Memory B cell (primary cell): ENCODE results near the gene XRCC3.
A peak's percentile ranks its signal among the peaks of the same experiment; 100 is the strongest.

ENCODE experiments used
- ATAC-seq: fragments of 150-1000 bp; cut with Tn5 transposase; 2 replicates; pipeline ENCODE4 v1.10.0; 2021; ENCODE audit warnings: low read depth, mild to moderate bottlenecking, moderate library complexity
- DNase-seq, 2 donors: peaks; one replicate each; pipeline ENCODE4 v3.0.0; 2022; ENCODE audit warnings: low spot score in 2 of 2
- H3K27ac Mint-ChIP-seq: one replicate; pipeline ENCODE4 v1.8.0; 2022; ENCODE audit warnings: mild to moderate bottlenecking, moderate library complexity, mixed read lengths
- H3K27me3 Mint-ChIP-seq: one replicate; pipeline ENCODE4 v1.8.0; 2022; ENCODE audit warnings: mixed read lengths
- H3K36me3 Mint-ChIP-seq: one replicate; pipeline ENCODE4 v1.8.0; 2022; ENCODE audit warnings: mild to moderate bottlenecking, mixed read lengths
- H3K4me1 Mint-ChIP-seq: one replicate; pipeline ENCODE4 v1.8.0; 2022; ENCODE audit warnings: mixed read lengths
- H3K4me3 Mint-ChIP-seq: one replicate; pipeline ENCODE4 v1.8.0; 2022; ENCODE audit warnings: mild to moderate bottlenecking, moderate library complexity, mixed read lengths
- H3K9me3 Mint-ChIP-seq: one replicate; pipeline ENCODE4 v1.8.0; 2022; ENCODE audit warnings: mixed read lengths

Gene XRCC3

DNA sequence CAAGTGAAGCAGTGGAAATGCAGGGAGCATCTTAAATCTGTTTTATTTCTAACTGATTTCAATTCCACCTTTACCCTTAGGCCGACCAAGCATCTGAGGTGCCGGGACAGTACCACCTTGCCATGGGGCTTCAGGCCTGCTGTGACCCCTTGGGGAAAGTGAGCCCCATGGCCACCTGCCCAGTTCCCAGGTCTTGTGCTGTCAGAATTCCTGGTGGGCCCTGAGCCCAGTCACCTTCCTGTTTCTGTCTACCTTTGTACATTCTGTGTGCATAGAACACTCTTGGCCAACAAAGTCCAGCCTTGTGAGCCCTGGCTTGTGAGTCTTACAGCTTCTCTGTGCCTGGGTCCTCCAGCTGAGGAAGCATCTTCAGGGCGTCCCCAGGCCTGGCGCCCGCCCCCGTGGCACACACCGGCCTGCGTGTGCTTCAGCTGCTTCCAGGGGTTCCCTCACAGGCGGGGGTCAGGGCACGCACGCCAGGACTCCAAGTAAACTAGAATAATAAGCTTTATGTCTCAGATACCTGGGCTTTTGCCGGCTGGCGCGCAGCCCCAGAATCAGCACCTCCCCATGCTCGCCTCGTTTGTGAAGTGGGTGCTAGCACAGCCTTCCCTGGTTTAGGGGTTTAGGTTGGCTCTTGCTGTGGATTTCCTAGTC lies 10.6 kb upstream of the XRCC3 start:
- DNase-seq: no peak
- no peak for ATAC-seq
- H3K27ac Mint-ChIP-seq: no peak overlapping the region
- no peak overlapping the region for H3K4me3 Mint-ChIP-seq
- H3K27me3 Mint-ChIP-seq: no peaks in the 10 kb centered on the region
- H3K9me3 Mint-ChIP-seq: no peaks in the 10 kb centered on the region
- H3K4me1 Mint-ChIP-seq: no peaks in the 10 kb centered on the region
- peaks cover 10% of the 10 kb centered on the region for H3K36me3 Mint-ChIP-seq

DNA sequence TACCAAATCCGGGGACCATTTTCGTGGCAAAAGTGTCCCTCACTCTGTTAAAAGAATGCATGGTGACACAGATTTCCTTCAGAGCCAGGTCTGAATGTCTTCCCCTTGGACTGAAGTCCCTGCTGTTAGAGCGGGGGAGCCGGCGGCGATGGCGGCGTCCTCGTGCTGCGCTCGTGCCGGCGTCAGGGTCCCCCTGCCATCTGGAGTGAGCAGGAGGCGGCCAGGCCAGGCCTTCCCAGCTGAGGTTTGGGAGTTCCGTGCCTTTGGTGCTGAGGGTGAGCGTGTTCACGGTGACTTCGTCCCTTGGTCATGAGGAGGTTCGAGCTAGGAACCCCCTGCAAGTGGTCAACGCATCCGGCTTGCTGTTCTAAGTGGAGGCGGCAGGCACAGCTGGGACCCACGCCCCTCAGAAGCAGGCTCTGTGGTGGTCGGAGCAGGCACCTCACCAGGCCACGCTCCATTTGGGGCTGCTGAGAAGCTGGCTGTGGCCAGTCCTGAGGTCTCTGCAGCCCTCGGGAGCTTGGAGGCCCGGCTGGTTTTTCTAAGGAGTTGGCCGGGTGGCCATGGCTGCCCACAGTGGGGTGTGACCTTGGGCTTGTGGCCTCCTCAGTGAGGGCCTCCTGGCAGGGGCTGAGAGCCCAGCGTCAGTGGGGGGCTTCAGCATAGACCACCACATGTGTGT lies 9.9 kb upstream of the XRCC3 start:
- no peak overlapping the region for H3K27ac Mint-ChIP-seq
- no peak for ATAC-seq
- no peak for DNase-seq
- peaks cover under 1% of the 10 kb centered on the region for H3K4me1 Mint-ChIP-seq
- no peak overlapping the region for H3K4me3 Mint-ChIP-seq
- no peaks in the 10 kb centered on the region for H3K9me3 Mint-ChIP-seq
- H3K36me3 Mint-ChIP-seq: peaks cover 10% of the 10 kb centered on the region
- H3K27me3 Mint-ChIP-seq: no peaks in the 10 kb centered on the region

DNA sequence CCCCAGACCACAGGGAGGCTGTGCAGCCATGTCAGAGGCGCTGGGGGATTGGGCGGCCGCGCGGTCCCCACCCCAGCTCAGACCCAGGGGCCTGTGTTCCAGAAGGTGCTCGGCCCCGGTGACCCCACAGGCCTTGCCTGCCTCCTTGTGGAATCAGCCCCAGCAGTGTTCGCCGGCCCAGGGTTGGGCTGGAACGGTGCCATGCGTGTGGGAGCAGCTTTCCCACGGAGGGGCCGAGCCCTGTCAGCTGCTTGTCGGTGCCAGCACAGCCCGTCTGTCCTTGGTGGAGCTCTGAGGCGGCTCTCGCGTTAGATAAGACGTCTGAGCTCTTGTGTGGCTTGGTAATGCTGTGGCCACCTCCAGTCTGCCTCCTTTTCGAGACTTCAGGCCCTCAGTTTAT lies 8.9 kb upstream of the XRCC3 start:
- Mint-ChIP-seq H3K27ac (no peak overlapping the region), H3K4me3 (no peak overlapping the region), H3K36me3 (peaks cover 4% of the 10 kb centered on the region), H3K27me3 (no peaks in the 10 kb centered on the region), H3K4me1 (peaks cover 3% of the 10 kb centered on the region), H3K9me3 (no peaks in the 10 kb centered on the region)
- DNase-seq: no peak
- ATAC-seq: no peak

DNA sequence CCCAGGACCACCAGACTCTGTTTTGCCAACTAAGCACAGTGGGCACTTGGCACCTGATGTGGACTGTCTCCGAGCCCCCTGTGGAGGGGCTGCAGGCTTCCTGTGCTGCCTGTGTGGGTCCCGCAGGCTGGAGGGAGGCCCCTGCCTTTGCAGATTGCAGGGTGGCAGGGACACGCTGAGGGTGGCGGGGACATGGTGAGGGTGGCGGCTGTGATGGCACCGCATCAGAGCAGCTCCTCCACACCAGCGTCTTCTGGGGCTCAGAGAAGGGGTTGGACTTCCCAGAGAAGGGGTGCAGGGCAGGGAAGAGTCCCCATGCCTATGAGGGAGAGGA lies 8.5 kb upstream of the XRCC3 start:
- ATAC-seq (no peak), DNase-seq (no peak)
- H3K9me3 Mint-ChIP-seq: no peaks in the 10 kb centered on the region
- no peak overlapping the region for H3K27ac Mint-ChIP-seq
- no peak overlapping the region for H3K4me3 Mint-ChIP-seq
- peaks cover 5% of the 10 kb centered on the region for H3K4me1 Mint-ChIP-seq
- peaks cover under 1% of the 10 kb centered on the region for H3K36me3 Mint-ChIP-seq
- no peaks in the 10 kb centered on the region for H3K27me3 Mint-ChIP-seq

DNA sequence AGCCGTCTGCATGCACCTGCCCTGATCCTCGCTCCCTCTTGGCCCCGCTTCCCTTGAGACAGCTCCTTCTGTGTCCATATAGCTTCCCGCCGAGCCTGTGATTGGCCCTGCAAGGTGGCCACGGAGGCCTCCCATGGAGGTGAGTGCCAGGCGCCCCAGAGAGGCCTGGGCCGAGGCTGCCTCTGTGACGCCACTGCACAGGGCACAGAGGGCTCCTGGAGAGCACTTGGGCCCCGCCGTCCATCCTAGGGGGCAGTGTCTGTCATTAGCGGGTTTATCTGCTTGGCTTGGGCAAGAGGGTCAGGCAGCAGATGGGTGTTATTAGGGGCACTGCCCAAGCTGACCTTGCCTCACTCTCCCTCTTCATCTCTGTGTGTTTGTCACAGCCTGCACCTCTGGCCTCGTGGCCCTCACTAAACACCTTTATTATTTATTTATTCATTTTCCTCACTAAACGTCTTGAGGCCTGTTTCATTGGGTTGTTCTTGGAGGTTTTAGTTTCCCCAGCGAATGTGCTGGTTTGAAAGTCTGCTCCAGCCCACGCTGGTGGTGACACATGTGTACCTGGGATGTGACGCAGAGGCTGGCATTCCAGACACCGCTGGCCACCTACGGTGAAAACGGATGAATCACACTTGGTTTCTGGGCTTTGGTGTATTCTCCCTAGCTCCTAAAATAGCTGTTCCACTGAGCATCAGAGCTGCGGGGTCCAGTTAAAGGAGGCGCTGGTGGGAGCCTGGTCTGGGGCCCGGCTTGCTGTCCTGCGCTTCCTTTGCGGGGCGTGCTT lies 6.3 kb upstream of the XRCC3 start:
- Mint-ChIP-seq H3K36me3 (no peaks in the 10 kb centered on the region), H3K27me3 (no peaks in the 10 kb centered on the region), H3K4me1 (peaks cover 18% of the 10 kb centered on the region), H3K27ac (no peak overlapping the region), H3K9me3 (no peaks in the 10 kb centered on the region), H3K4me3 (no peak overlapping the region)
- DNase-seq (no peak), ATAC-seq (no peak)

DNA sequence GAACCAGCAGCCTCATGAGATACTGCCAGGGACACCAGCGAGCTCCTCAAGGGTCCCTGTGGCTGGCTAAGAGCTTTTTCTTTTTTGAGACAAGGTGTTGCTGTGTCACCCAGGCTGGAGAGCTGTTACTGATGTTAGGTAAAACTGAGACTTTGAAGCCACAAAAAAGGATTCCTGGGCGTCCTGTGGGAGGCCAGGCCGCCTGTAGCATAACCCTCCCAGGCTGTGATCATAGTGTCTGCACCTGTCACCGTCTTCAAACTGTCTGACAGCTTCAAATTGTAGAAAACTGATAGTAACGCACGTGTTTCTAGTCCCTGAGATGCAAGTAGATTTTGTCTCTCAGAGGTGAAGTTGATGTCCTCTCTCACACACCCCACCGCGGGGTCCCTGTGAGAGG lies 4.5 kb upstream of the XRCC3 start:
- ATAC-seq: no peak
- Mint-ChIP-seq H3K4me3 (no peak overlapping the region), H3K9me3 (no peaks in the 10 kb centered on the region), H3K36me3 (no peaks in the 10 kb centered on the region), H3K27me3 (no peaks in the 10 kb centered on the region), H3K27ac (no peak overlapping the region), H3K4me1 (peaks cover 21% of the 10 kb centered on the region)
- no peak for DNase-seq

DNA sequence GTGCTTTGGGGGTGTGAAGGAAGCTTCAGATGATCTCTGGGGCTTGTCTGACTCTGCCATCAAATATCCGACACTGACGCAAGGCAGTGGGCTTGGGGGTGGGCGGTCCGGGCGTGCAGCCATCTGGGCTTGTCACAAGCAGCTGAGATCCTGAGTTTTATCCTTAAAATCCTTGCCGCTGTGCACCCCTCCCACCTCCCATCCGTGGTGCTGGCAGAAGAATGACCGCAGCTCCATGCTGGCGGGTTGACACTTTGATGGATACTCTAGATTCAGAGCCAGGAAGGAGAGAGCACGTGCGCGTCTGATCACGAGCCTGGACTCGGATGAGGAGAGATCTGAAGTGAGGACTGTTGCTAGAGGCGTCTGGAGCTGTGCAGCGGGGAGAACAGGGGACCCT lies 3.3 kb upstream of the XRCC3 start:
- Mint-ChIP-seq H3K36me3 (no peaks in the 10 kb centered on the region), H3K4me1 (peaks cover 24% of the 10 kb centered on the region), H3K9me3 (no peaks in the 10 kb centered on the region), H3K4me3 (no peak overlapping the region), H3K27ac (no peak overlapping the region), H3K27me3 (no peaks in the 10 kb centered on the region)
- ATAC-seq (no peak), DNase-seq (no peak)

DNA sequence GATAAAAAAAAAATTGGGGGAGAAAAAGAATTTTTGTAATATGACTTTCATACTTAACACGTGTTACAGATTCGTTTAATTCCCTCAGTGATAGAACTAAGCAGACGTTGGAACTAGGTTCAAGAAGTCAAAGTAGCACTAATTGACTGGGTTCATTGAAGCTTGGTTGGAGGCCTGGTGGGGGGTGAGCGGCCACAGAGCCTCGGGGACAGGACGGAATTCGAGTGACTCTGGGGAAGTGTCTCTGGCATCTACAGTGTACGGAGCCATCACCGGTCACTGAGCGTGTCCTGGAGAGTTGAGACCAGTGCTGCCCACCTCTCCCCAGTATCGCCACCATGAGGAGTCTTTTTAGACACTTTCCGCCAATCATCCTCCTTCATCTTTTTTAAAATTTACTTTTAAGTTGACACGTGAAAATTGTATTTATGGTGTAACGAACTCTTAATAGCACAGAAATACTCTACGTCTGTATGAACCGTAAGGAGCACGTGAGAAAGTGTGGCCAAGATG lies 1.7 kb upstream of the XRCC3 start:
- no peaks in the 10 kb centered on the region for H3K27me3 Mint-ChIP-seq
- H3K4me3 Mint-ChIP-seq: peak overlapping the region; percentile 82
- no peaks in the 10 kb centered on the region for H3K9me3 Mint-ChIP-seq
- DNase-seq (no peak), ATAC-seq (no peak)
- peaks cover 24% of the 10 kb centered on the region for H3K4me1 Mint-ChIP-seq
- H3K36me3 Mint-ChIP-seq: no peaks in the 10 kb centered on the region
- H3K27ac Mint-ChIP-seq: no peak overlapping the region

DNA sequence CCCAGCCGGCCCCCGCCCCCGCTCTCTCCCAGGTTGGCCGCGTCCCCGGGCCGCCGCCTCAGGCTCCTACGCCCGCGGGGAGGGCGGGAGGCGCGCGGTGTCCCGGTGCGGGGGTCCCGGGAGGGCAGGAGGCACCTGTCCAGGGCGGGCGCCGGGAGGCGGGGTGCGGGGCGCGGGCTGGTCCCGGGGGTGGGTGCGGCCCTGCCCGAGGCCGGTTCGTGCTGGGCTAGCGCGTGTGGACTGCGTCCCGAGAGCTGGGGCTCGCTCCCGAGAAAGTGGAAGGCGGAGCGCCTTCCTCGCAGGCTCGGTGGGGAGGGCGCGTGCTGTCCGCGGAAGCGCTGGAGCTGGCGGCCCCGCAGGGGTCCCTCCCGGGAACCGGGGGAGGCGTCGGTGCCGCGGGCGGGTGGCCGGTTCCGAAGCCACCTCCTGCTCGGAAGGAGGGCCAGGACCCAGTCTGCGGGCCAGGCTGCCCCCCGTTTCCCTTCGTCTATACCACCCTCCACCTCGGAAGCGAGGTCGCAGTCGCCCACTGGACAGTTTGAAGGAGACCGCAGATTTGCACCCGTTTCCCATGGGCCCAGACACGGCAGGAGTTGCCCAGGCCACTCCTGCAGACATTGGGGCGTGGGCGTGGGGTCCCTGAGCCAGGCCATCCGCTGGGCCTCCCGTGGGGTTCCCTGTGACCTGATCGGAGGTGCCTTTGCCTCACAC lies 995 bp upstream of the XRCC3 start:
- Mint-ChIP-seq H3K4me3 (peak overlapping the region; percentile 82), H3K9me3 (no peaks in the 10 kb centered on the region), H3K36me3 (no peaks in the 10 kb centered on the region), H3K27ac (no peak overlapping the region), H3K27me3 (no peaks in the 10 kb centered on the region), H3K4me1 (peaks cover 26% of the 10 kb centered on the region)
- DNase-seq: peak in 1 of 2 donors; percentile 31
- ATAC-seq: no peak

DNA sequence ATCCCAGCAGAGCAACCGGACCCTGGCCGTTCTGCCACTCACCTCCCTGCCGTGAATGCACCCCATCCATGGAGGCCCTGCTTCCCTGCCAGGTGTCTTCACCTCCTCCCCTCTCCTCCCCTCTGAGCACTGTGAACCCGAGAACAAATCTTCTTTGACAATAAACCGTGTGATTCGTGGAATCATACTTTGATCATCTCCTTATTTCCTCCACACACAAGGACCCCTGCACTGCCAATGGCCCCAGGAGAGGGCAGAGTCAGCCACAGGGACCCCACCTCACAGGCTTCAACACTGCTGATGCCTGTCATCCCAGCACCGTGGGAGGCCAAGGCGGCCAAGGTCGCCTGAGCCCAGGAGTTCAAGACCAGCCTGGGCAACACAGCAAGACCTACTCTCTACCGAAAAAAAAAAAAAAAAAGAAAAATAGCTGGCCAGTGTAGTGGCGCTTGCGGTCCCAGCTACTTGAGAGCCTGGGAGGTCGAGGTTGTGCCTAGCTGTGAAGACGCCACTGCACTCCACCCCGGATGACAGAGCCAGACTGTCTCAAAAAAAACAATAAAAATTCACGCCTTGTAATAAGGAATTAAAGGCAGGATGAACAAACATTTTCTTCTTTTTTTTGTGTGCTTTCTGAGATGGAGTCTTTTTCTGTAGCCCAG lies 1.1 kb downstream of the XRCC3 start:
- H3K9me3 Mint-ChIP-seq: no peaks in the 10 kb centered on the region
- no peak overlapping the region for H3K27ac Mint-ChIP-seq
- no peak for ATAC-seq
- no peaks in the 10 kb centered on the region for H3K36me3 Mint-ChIP-seq
- no peak for DNase-seq
- H3K27me3 Mint-ChIP-seq: no peaks in the 10 kb centered on the region
- H3K4me1 Mint-ChIP-seq: peaks cover 23% of the 10 kb centered on the region
- H3K4me3 Mint-ChIP-seq: peak overlapping the region; percentile 98

DNA sequence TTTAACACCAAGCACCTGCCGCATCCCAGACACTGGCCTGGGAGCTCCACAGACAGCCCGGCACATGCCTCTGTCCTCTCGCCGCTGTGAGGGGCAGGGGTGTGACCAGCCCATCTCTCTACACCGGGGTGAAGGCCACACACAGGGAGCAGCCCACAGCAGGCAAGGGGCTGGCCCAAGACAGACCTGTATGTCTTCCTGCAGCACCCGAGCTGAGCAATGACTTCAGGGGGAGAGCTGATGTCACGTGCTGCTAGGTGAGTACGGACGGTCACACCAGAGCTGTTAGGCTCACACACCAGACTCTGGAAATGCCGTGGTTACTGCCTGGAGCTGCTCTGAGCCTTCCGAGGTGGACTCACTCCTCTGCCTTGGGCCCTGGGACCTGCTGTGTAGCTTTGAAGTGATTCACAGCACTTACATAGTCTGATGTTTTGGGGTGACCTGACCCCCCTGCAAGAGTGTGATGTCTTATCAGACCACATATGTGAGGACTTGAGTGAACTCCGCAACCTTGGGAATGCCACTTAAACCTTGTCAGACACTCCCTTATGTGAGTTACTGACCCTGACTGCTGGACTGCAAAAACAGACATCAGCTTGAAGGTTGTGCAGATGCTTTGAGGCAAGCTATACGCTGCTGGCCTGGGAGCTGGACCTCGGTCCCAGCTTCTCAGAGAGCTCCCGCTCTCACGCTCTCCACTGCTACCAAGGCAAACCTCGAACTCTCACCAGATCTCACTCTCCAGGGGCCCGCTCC lies 1.8 kb downstream of the XRCC3 start:
- H3K36me3 Mint-ChIP-seq: no peaks in the 10 kb centered on the region

DNA sequence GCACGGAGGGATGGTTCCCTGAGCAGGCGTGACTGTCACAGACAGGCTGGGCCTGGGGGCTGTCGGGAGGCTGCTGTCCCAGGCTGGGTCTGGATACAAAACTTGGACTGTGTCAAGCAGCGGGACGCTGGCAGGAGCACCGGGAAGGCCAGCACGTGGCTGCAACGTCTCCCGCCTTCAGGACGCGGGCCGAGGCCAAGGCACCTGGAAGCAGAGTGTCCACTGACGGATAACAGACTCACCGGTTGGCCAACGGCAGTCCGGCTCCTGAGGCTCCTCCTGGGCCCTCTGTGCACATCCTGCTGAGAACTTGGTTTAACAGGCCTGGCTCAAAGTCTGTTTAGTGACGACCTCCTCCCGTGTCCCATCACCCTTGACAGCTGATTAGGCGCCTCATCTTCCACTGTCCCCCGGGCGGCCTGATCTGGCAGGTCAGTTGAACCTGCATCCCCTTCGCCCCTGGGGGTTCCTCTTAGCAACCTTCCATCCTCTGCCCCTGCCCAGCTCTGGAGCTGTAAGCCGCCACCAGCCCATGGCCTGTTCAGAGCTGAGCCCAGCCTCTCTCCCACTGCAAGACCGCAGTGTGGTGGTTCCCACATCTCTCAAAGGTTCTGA lies 2.5 kb downstream of the XRCC3 start:
- H3K27ac Mint-ChIP-seq: no peak overlapping the region
- DNase-seq (no peak), ATAC-seq (no peak)
- peaks cover 13% of the 10 kb centered on the region for H3K4me1 Mint-ChIP-seq
- no peaks in the 10 kb centered on the region for H3K36me3 Mint-ChIP-seq
- H3K9me3 Mint-ChIP-seq: no peaks in the 10 kb centered on the region
- H3K27me3 Mint-ChIP-seq: no peaks in the 10 kb centered on the region
- no peak overlapping the region for H3K4me3 Mint-ChIP-seq

More for the DNA sequence above, 1.8 kb downstream of the XRCC3 start:
- Mint-ChIP-seq H3K27ac (no peak overlapping the region), H3K9me3 (no peaks in the 10 kb centered on the region), H3K27me3 (no peaks in the 10 kb centered on the region), H3K4me1 (peaks cover 19% of the 10 kb centered on the region), H3K4me3 (peak overlapping the region; percentile 5)
- no peak for DNase-seq
- ATAC-seq: no peak
